NCI-H2107 treated with DMSO at 0.1 percent for 48 hours (cell line): ENCODE measurements around the gene PCBP3.

Experiments
- DNase-seq: peaks from one replicate; lab custom pipeline; 2025; ENCODE audit not compliant: unreplicated experiment; lab: John Stamatoyannopoulos, UW

PCBP3 gene

DNA sequence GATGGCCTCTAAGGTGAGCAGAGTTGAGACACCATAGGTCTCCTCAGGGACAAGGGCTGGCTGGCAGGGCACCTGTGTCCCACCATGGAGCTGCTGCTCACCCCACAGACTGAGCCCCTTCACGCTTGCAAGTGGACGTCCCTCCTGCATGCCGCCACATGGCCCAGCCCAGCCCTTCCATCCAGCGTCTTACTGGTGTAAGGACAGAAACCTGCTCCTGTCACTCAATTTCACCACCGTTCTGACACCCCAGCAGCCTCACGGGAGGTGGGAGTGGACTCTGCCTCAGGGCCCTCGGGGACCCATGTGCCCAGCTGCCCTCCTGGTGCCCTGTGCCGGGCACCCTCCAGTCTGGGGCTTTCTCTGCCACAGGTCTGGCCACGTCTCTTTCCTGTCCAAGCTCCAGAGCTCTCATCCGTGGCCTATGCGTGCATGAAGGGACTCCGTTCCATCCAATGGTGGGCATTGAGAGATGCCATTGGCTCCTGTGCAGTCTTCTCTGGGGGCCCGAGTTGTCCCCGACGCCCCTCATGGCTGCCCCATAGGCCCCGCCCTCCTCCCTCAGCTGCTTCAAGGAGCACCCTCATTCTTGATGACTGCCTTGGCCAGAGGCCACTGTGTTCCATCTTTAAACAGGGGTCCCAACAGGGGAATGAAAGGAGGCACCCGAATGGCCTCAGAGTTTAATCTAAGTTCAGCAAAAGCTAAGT lies 295.4 kb downstream of the PCBP3 start:
- no peak for DNase-seq

DNA sequence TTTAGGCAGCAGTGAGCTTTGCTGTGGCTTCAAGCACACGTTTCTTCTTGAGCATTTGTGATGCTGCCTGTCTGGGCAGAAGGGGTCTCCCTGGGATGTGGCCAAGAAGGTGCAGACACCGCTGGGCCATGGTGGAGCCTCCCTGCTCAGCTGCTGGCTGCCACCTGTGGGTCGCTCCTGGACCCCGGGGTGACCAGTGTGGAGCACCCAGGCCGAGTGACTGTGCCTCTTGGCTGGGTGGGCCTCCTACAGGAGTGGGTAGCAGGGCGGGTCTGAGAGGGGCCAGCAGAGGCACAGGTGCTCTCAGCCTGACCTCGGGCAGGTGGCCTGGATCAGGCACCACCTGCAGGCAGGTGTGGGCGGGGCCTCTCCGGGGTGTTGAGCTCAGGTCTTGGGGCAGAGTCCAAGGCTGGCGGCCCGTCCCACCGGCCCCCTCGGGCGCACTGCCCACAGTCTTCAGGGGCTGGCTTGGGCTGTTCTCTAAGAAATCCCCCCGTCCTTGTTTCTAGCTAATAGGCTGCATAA lies 296.1 kb downstream of the PCBP3 start:
- DNase-seq: no peak

DNA sequence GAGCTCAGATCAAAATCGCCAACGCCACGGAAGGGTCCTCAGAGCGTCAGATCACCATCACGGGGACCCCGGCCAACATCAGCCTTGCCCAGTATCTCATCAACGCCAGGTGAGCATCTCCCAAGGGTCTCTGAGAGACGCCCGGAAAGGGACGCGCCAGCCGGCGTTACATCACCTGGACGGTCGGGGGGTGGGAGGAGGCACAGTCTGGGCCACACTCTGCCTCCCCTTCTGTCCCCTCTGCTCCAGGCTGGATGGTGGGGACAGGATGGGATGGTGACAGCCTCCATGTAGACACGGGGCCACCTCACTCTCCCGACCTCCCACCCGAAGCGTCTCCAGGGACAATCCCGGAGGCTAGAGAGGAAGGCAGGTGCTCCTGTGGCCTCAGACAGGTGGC lies 296.6 kb downstream of the PCBP3 start:
- no peak for DNase-seq

DNA sequence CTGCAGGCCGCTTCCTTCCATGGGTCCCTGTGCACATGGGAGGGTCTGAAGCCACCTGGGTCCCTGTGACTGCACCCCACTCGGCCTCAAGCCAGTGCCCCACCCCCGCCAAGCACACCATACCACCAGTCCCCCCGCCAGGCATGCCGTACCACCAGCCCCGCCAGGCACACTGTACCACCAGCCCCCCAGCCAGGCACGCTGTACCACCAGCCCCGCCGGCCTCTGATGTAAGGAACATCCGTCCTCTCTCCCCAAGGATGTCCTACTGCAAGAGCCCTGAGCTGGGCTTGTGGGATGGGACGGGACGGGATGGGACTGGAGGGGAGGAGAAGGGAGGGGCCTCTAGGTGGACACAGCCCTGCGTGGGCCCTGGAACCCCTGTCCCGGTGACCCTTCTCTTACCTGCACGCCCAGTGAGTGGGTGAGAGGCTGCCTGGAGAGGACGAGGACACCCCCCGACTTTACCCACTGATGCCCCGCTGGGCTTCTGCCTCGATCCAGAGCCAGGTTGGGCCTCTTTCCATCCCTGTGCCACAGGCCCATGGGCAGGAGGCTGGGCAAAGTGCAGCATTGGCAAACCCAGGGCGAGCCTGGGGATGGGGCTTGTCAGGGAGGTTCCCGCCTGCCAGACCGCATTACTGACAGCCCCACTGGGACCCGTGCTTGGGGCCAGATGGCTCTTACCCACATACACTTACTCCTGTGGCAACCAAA lies 297.3 kb downstream of the PCBP3 start:
- no peak for DNase-seq

DNA sequence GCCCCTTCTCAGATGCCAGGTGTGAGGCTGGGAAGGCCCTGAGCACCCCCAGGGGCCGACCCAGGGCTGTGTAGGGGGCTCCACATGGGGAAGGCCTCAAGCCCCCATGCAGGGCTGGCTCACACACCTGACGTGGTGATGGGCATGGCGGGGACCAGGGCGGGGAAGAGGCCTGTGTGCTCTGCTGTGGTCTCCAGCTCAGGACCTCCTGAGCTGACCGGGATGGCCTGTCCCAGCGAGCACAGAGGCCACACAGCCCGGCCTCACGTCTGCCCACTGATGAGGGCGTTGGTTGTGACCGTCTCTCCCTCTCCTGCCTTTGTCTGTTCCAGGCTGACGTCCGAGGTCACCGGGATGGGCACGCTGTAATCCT lies 297.8 kb downstream of the PCBP3 start:
- DNase-seq: no peak

DNA sequence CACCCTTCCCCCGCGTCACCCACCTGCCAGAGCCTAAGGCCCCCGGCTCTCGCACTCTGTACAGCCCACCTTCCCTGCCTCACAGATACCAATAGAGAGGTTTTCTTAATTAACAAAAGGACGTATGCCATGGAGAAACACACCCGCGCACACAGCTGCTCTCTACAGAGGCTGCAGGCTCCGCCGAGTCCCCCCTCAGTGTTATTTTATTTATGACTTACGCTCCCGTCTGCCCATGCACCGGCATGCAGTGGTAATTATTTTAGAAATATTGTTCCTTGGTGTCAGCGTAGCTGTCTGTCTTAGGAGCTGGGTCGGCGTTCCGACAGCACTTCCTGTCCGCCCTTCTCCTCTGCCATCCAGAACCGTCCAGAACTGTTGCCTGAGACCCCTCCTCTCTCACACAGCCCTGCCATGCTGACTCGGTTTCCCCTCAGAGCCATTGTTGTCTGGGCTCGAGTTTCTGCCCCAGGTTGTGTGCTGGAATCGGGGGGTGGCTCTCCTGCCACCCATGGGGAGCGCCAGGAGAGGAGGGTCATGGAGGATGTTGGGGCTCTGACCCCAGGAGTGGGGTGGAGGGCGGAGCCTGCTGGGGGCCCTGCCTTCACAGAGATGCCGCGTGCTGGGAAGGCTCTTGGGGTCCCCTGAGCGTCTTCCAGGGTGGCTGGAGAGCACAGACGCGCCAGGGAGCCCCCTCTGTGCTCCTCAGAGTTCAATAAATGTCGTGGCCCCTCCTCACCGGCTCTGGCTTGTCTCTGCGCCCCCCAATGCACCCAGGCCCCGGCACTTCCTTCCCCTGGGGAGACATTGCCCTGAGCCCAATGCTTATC lies 298.4 kb downstream of the PCBP3 start:
- DNase-seq: no peak

DNA sequence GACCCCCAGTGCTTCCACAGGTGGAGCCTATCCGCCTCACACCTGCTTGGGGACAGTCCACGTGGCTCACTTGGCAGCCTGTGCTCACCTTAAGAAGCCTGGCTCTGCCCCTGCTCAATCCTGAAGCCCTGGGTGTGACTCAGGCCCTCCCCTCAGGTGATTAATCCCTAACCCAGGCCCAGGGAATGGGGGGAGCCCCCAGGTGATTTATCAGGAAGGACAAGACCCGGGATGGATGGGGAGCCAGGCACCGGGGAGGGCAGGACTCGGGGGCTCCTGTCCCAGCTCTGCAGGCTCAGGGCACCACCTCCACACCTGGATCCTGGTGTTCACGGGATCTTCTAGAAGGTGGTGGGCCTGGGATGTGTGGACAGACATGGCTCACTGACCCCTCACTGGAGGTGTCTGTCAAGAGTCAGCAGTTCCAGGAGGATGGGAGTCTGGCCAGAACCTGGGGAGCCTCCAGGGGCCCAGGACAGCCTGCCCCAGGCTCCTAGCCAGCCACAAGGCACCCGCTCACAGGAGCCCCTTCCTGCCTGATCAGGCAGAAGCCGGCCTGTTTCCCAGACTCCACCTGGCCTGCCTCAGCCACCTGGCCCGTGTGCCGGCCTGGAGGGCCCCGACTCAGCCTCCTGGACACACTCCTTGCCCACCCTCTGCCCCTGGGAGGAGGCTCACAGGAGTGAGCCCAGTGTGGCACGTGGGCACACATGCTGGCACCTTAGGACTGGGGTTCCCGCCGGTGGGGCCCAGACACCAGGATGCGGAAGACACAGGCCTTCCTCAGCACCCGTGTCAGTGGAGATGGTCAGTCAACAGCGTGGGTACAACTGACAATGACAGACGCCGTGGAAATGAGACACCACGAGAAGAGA lies 299.5 kb downstream of the PCBP3 start:
- no peak for DNase-seq

DNA sequence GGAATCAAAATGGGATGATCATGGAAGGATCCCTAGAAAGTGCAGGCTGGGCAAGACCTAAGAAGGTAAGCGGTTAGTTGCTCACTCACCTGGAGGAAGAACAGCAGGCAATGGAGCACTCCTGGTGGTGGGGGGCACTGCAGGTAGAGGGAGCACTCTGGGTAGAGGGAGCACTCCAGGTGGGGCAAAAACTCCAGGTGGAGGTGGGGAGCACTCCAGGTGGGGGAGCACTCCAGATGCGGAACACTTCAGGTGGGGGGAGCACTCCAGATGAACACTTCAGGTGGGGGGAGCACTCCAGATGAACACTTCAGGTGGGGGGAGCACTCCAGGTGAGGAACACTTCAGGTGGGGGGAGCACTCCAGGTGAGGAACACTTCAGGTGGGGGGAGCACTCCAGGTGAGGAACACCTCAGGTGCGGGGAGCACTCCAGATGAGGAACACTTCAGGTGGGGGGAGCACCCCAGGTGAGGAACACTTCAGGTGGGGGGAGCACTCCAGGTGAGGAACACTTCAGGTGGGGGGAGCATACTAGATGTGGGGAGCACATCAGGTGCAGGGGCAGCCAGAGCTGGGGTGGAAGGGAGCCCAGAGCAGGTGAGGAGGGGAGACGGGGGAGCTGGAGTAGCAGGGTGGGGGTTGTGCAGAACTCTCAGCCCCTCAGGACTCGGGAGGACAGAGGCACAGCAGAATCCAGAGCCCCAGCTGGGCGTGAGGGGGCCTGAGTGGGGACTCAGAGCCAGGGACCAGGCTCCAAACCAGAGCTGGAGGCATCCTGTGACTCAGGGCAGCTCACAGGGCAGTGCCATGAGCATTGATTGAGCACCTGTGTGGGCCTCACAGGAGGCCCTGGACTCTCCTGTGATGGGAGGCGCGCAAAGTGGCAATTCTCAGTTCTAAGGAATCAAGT lies 300.4 kb downstream of the PCBP3 start:
- no peak for DNase-seq

DNA sequence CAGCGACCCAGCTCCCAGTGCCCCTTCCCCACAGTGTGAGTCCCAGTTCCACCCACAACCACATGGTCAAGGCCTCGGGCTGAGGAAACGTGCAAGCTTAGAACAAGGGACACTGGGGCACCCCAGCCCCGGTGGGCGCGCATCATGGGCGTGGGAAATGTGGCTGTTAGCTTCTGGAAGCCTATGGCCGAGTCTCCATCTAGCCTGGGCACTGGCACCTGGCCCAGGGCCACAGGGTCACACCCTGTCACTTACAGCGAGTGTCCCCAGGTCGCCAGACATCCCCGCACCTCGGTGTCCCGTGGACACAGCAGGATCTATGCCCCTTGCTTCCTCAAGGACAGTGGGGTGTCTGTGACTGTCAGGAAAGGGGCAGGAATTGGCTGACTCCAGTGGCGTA lies 301.1 kb downstream of the PCBP3 start:
- DNase-seq: no peak

DNA sequence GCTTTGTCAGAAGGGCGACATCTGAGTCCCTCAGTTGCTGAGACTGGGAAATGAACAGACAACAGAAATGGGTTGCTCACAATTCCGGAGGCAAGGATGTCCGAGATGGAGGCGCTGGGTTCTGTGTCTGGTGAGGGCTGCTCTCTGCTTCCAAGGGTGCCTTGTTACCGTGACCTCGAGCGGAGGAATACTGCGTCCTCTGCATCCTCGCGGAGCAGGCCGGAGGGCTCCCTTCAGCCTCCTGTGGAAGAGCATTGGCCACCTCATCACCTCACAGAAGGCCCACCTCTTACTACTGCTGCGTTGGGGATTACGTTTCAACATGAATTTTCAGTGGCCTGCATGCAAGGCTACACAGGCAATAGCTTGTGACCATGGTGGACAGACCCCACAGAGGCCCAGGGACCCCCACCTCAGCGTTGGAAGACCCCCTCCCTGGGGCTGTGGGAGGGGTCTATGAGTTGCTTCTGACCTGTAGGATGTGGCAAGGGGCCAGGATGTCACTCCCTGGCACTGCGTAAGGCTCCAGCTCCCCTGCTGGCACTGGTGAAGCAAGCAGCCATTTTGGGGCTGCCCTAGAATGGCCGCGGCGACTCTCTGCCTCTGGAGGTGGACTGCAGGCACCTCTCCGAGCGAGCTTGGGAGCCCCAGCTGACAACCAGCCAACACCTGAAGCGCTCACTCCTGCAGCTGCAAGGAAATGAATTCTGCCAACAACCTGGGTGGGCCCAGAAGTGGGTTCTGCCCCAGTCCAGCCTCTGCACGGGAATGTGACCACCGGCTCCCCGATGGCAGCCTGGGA lies 301.7 kb downstream of the PCBP3 start:
- DNase-seq: no peak

DNA sequence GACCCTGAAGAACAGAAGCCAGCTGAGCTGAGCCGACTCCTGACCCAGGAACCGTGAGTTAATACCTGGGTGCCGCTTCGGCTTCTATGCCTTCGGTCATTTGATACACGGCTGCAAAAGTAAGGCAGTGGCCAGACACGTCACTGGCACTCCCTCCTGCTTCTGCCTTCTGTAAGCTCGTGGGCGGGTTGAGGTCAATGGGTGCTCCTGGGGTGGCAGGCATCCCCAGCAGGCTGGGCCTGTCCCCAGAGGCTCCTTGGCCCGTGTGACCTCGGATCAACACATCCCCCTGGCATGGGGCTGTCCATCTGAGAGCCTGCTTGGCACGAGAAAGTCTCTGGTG lies 302.3 kb downstream of the PCBP3 start:
- no peak for DNase-seq

DNA sequence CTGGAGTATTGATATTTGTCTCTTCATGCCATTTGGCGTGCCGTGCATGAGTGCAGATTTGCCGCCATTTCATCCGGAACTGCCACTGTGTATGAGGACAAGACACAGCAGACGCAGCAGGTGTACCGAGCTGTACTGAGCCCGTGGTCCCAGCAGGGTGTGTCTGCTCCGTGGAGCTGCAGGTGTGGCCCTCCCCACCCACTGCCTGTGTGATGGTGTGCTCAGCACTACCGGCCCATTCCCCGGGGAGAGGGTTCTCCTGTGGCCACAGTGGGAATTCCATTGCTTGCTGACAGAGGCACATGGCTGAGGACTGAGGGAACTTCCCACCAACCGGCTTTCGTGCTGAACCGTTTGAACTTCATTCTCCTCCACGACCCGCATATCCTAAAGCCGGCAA lies 303.8 kb downstream of the PCBP3 start:
- DNase-seq: no peak

DNA sequence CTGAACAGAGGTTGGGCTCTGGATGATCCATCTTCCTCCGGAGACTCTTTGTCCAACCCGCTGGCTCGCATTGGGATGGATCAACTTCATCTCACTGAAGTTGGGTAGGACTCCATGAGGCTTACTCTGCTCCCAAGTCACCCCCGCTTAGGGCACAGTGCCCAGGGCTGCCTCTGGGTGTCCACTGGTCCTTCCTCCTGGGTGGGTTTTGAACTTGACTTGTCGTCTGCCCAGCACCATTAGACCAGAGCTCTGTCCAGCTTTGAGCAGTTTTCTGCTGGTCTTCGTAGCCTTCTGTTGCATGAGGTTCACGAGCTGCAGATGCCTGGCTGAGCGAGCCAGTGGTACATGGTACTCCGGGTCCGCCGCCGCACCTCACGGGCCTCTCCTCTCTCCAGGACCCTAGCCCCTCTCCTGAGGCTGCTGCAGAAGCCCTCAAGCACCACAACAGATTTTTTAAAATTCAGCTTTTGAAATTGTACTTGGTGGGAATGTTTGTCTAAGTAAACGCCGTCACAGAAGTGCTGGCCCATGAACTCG lies 304.3 kb downstream of the PCBP3 start:
- no peak for DNase-seq

DNA sequence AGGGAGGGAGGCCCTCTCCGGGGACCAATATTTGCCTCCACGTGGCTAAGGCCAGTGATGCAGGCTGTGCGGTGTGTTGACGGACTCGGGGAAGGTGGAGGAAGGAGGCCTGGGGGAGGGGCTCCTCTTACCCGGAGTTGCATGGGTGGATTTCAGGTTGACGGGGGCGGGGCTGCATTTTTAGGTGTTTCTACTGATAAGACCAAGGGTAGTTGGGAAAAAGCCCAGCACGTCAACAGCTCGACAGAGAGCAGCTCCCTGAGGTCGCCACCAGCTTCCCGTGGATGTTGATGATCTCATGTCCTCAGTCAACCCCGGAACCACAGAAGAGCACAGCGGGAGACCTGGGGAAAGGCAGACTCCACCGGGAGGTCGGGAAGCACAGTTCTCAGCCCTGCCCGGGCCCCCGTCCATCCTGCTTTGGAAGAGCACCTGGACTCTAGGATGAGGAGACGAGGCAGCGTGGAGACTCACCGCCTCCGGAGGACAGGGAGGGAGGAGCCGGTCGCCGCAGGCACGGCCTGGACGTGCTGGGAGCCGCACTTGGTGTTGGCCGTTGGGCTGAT lies 305.1 kb downstream of the PCBP3 start:
- no peak for DNase-seq

DNA sequence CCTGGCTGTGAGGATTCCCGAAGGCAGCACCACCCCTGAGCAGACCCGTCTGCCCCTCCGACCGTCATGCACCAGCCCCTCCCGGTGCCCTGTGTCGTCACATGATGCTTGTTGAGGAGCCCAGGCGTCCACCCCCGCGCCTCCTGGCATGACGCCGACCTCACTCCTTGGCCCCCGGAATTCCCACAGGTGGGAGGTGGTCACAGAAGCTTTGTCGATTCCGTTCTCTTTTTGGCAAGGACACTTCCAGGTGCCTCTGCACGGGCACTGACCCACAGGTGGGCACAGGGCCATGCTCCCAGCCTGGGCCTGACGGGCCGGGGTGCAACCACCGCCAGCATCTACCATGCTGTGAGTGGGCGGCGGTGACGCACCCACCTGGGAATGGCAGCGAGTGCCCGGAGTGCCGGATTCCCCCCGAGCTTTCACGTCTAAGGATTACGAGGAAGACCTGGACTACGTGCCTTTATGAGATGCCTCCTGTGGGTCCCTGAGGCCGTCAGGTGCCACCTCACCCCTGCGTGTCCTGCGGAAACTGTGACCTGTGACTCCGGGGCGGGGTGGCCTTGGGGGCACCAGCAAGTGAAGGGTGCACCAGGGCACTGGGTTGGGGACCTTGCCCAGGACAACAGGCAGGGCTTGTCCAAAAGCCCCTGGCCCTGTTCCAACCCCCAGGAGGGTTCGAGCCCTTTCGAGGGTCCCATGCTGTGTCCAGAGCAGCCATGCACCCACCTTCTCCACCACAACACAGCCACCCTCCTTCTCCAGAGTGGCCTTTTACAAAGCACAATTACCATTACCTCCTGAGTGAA lies 306.6 kb downstream of the PCBP3 start:
- no peak for DNase-seq

DNA sequence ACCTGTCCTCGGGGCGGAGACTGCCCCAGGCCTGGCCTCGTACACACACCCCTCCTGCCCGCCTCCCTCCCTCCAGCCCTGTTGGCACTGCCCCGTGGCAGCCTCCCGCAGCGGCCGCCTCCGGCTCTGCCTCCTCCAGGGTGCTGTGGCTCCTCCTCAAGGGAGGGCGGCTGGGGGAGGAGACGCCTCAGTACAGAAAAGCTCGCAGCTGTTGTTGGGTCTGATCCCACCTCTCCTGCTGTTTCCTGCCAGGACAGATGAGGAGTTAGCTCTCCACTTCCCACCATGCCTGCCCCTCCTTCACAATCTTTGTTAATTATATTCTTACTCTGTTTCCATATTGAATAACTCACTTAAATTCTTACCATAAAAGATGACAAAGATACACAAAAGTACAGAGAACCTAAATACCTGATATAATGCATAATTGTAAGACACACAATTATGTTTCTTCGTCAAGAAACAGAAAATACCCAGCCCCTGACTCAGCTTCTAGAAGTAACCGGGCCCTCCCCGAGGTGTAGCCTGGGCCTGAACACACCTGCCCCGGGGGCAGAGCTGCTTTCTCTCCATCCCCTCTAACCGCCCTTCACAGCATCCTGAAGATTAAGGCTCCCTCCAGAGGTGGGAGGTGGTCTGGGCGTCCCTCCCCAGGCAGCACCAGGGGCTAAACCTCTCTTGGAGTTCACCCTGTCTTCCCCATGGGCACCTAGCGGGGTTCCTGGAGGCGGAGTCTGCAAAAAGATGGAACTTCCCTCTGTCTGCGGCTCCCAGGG lies 307.4 kb downstream of the PCBP3 start:
- no peak for DNase-seq

DNA sequence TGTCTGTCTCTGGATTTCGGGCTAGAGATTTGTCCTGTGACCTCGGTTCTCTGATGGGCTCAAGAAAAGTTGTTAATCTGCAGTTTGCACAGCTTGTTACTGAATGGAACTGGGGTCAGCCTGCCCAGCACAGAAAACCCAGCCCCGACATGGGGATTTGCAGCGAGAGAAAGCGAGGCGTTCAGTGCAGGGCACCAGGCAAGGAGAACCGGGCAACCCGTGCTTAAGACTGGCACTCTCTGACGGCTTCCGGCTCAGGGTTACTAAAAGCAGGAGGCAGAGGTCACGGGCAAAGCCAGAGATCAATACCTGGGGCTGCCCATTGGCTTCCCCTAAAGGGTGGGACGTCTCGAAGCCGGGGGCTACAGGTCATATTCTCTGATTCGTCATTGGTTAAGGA lies 308.2 kb downstream of the PCBP3 start:
- no peak for DNase-seq
